Measurements from ENCODE around the gene ACADSB. TPM values are rescaled to one million over a fixed set of nuclear protein-coding genes. Genes with fewer than 3 reads are reported as not detected.

ACADSB gene
- total and polyA plus RNA-seq, 10 of the 15 experiments (the other 5 are each of a cell fraction or from before 2014, with no cell fraction given): 10.8 to 24.0 (median 15.0) TPM

- ChIA-PET SMC1A (ENCODE audit: uncharacterized antibody, unreplicated experiment) (no interaction called here), CTCF (no interaction called here), POLR2A (no interaction called here), RAD21 (ENCODE audit: unreplicated experiment) (no interaction called here)
- BruUV-seq (replicated peaks): no TSS peak
- no peak overlapping the region for H3K9ac ChIP-seq (ENCODE audit: control insufficient read depth, insufficient read depth, low read length)
- H2AFZ ChIP-seq (ENCODE audit: control insufficient read depth, low read depth, low read length): no peak overlapping the region
- no peak overlapping the region for H3K27ac ChIP-seq (ENCODE audit: control insufficient read depth, insufficient read depth)
- in situ Hi-C loops (cut with MboI) (no loop called here), intact Hi-C loops (cut with micrococcal nuclease; ENCODE audit: unreplicated experiment) (no loop called here)
- no peaks in the 10 kb centered on the region for H3K79me2 ChIP-seq (ENCODE audit: control insufficient read depth, insufficient read depth, low read length)
- FAIRE-seq (no peak), DNase-seq (ENCODE audit: low read depth, low spot score) (no peak), ATAC-seq (no peak)
- WGBS (ENCODE audit: insufficient coverage, insufficient replicate concordance, low lambda C conversion rate, missing lambda C conversion rate): 42% methylated on average over 3 of the region's 3 CpGs
- no peaks in the 10 kb centered on the region for H3K9me3 ChIP-seq (replicated peaks; ENCODE audit: control insufficient read depth, insufficient read depth, low read length)
- TF ChIP-seq NBN (IDR thresholded peaks at IDR 0.05) (no peak), HDAC6 (IDR thresholded peaks at IDR 0.05; ENCODE audit: unreplicated experiment) (no peak), BACH1 (IDR thresholded peaks at IDR 0.05; ENCODE audit: borderline replicate concordance) (no peak), ETV6 (conservative IDR thresholded peaks at IDR 0.05 in 1 of 2, IDR thresholded peaks at IDR 0.05 in 1 of 2; ENCODE audit: borderline replicate concordance in 1 of 2, low read depth in 1 of 2) (no peak)
- H3K4me3 ChIP-seq: no peak overlapping the region
- H3K4me2 ChIP-seq (ENCODE audit: control insufficient read depth, insufficient read depth): no peak overlapping the region
- no peaks in the 10 kb centered on the region for H4K20me1 ChIP-seq (ENCODE audit: control insufficient read depth, insufficient read depth)
- no peaks in the 10 kb centered on the region for H3K27me3 ChIP-seq (replicated peaks in 1 of 2; ENCODE audit: control insufficient read depth in 2 of 2, insufficient read depth in 2 of 2, low read length in 1 of 2)
- H3K4me1 ChIP-seq (ENCODE audit: control insufficient read depth, insufficient read depth, low read length): no peaks in the 10 kb centered on the region
- H3K36me3 ChIP-seq (ENCODE audit: control insufficient read depth in 2 of 2, insufficient read depth in 2 of 2, low read length in 1 of 2): no peaks in the 10 kb centered on the region
These were observed 79.0 kb downstream of the ACADSB start for GRCh38 chr10:123087786-123088185.

DNA sequence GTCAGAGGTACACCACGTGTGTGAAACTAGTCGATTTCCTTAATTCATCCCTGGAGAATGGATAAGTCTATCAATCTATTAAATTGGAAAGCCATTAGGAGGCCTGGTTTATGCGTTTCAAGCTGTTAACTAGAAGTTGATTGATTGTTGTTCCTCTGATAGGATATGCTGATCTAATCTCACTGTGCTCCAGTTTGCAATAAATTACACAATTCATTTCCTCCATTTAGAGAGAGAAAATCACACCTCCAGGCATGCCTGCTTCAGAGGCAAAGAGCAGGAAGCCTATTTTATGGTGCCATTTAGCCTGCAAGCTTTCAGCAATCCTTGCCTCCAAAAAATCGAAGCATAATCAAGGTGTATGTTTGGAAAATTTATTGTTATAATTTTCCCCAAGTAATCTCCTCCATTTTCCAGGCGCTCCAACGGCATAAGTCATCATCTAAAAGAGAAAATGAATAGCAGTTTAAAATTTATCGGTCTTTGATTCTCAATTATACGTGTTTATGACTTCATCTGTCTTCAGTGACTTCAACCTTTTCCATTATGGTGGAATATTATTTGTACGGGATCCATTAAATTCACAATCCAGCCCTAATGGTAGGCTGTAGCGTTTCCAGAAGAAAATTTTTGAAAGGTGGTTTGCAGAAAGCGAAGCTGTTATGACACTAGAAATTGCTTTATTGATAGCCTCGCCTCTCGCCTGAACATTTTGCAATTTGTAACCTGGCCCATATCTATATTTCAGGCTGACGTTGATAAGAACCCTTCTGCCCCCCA lies 84.0 kb downstream of the ACADSB start:
- ChIA-PET SMC1A (ENCODE audit: uncharacterized antibody, unreplicated experiment) (no interaction called here), CTCF (interaction anchor here (0.6 to 1.5 kb wide), 2 partner anchors 47 to 50 kb away, joined by 4 to 6 read pairs; no protein-coding TSS in a partner anchor), RAD21 (ENCODE audit: unreplicated experiment) (no interaction called here), POLR2A (no interaction called here)
- Histone ChIP-seq H3K4me2 (ENCODE audit: control insufficient read depth, insufficient read depth) (no peak overlapping the region), H3K27ac (ENCODE audit: control insufficient read depth, insufficient read depth) (no peak overlapping the region), H2AFZ (ENCODE audit: control insufficient read depth, low read depth, low read length) (no peak overlapping the region), H4K20me1 (ENCODE audit: control insufficient read depth, insufficient read depth) (no peaks in the 10 kb centered on the region), H3K4me1 (ENCODE audit: control insufficient read depth, insufficient read depth, low read length) (no peaks in the 10 kb centered on the region), H3K79me2 (ENCODE audit: control insufficient read depth, insufficient read depth, low read length) (no peaks in the 10 kb centered on the region), H3K9me3 (replicated peaks; ENCODE audit: control insufficient read depth, insufficient read depth, low read length) (no peaks in the 10 kb centered on the region), H3K9ac (ENCODE audit: control insufficient read depth, insufficient read depth, low read length) (no peak overlapping the region), H3K27me3 (replicated peaks in 1 of 2; ENCODE audit: control insufficient read depth in 2 of 2, insufficient read depth in 2 of 2, low read length in 1 of 2) (peaks cover 0 to 2% of the 10 kb centered on the region in 2 experiments; a peak in 2 of 4 replicates), H3K36me3 (ENCODE audit: control insufficient read depth in 2 of 2, insufficient read depth in 2 of 2, low read length in 1 of 2) (no peaks in the 10 kb centered on the region), H3K4me3 (no peak overlapping the region)
- FAIRE-seq: no peak
- no peak for DNase-seq (ENCODE audit: low read depth, low spot score)
- no peak for ATAC-seq
- in situ Hi-C loops (cut with MboI): no loop called here
- intact Hi-C loops (cut with micrococcal nuclease; ENCODE audit: unreplicated experiment): no loop called here
- BruUV-seq (replicated peaks): no TSS peak
- WGBS (ENCODE audit: insufficient coverage, insufficient replicate concordance, low lambda C conversion rate, missing lambda C conversion rate): 26% methylated on average over 14 of the region's 14 CpGs
- TF ChIP-seq ZNF274 (IDR thresholded peaks at IDR 0.05; ENCODE audit: insufficient read depth, insufficient read length): no peak
